ENCODE measurements around the gene NACC1. TPM values are rescaled to one million over a fixed set of nuclear protein-coding genes. Genes with fewer than 3 reads are reported as not detected.

Gene NACC1
- total and polyA plus RNA-seq, 2 of the 13 experiments (the other 11 are each of a cell fraction or from before 2014, with no cell fraction given): 31.8 to 42.3 TPM

- no peak for TF ChIP-seq ZNF280D (CRISPR knock-in tag; IDR thresholded peaks at IDR 0.05)
- TF ChIP-seq ZFY (CRISPR knock-in tag; IDR thresholded peaks at IDR 0.05): peak; percentile 68
- TF ChIP-seq POLR2AphosphoS2 (IDR thresholded peaks at IDR 0.05; ENCODE audit: low read depth, low read length): no peak
- 0 out of 2 replicates have a peak, but pooled peaks have one; percentile 55 for TF ChIP-seq AKAP8 (CRISPR knock-in tag; IDR thresholded peaks at IDR 0.05)
- peak; percentile 62 for TF ChIP-seq PRPF4 (IDR thresholded peaks at IDR 0.05; ENCODE audit: low read depth, low read length, poor library complexity, severe bottlenecking)
- 0 out of 2 replicates have a peak, but pooled peaks have one; percentile 43 for TF ChIP-seq ZNF451 (CRISPR knock-in tag; IDR thresholded peaks at IDR 0.05)
- no peak for TF ChIP-seq ZNF746 (CRISPR knock-in tag; IDR thresholded peaks at IDR 0.05)
- TF ChIP-seq ZNF556 (CRISPR knock-in tag; IDR thresholded peaks at IDR 0.05; ENCODE audit: borderline replicate concordance): 0 out of 2 replicates have a peak, but pooled peaks have one; percentile 34
- TF ChIP-seq ZNF619 (CRISPR knock-in tag; IDR thresholded peaks at IDR 0.05): no peak
- TF ChIP-seq AHR (CRISPR knock-in tag; IDR thresholded peaks at IDR 0.05): peak; percentile 53; the same call in 1 of the 2 replicates
- no peak for TF ChIP-seq ZNF7 (CRISPR knock-in tag; IDR thresholded peaks at IDR 0.05)
- peak; percentile 39; the same call in 1 of the 2 replicates for TF ChIP-seq GABPB1 (CRISPR knock-in tag; IDR thresholded peaks at IDR 0.05)
- TF ChIP-seq UBTF (CRISPR knock-in tag; IDR thresholded peaks at IDR 0.05): peak; percentile 12; the same call in 1 of the 2 replicates
- peak; percentile 2; the same call in 1 of the 2 replicates for TF ChIP-seq TBX2 (CRISPR knock-in tag; IDR thresholded peaks at IDR 0.05; ENCODE audit: borderline replicate concordance)
- TF ChIP-seq ZHX2 (IDR thresholded peaks at IDR 0.05; ENCODE audit: low read depth): no peak
- 0 out of 2 replicates have a peak, but pooled peaks have one; percentile 47 for TF ChIP-seq ZHX2 (CRISPR knock-in tag; IDR thresholded peaks at IDR 0.05; ENCODE audit: borderline replicate concordance)
- TF ChIP-seq RXRB (CRISPR knock-in tag; IDR thresholded peaks at IDR 0.05; ENCODE audit: borderline replicate concordance): no peak; the same call in 1 of the 2 replicates
- TF ChIP-seq ZNF317 (CRISPR knock-in tag; IDR thresholded peaks at IDR 0.05): no peak
These were observed 545 bp downstream of the NACC1 start (continued) for GRCh38 chr19:13118424-13119193.

Measured in HepG2 (cell line).